T-helper 22 cell (primary cell): ENCODE measurements around the gene ACBD7.

Experiments used
- DNase-seq: peaks from one replicate; pipeline ENCODE4 v3.0.0-alpha.2; 2020; ENCODE audit warnings: low read depth

Gene ACBD7

DNA sequence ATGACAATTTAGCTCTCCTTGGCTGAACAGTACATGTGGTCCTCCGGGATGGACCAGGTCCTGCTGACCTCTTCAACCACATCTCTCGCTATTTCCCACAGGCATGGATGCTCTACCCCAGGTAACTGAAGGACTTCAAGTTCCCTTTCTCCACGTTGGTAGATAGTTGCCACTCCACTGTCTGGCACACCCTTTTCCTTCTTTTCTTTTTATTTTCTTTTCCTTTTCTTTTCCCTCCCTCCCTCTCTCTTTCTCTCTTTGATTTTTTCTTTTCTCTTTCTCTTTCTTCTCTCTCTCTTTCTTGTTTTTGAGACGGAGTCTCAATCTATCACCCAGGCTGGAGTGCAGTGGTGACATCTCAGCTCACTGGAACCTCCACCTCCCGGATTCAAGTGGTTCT, 2.8 kb upstream of the ACBD7 start:
- no peak for DNase-seq

GRCh38 chr10:15084502-15084922, 4.1 kb downstream of the ACBD7 start:
- DNase-seq: peak; percentile 5

DNA sequence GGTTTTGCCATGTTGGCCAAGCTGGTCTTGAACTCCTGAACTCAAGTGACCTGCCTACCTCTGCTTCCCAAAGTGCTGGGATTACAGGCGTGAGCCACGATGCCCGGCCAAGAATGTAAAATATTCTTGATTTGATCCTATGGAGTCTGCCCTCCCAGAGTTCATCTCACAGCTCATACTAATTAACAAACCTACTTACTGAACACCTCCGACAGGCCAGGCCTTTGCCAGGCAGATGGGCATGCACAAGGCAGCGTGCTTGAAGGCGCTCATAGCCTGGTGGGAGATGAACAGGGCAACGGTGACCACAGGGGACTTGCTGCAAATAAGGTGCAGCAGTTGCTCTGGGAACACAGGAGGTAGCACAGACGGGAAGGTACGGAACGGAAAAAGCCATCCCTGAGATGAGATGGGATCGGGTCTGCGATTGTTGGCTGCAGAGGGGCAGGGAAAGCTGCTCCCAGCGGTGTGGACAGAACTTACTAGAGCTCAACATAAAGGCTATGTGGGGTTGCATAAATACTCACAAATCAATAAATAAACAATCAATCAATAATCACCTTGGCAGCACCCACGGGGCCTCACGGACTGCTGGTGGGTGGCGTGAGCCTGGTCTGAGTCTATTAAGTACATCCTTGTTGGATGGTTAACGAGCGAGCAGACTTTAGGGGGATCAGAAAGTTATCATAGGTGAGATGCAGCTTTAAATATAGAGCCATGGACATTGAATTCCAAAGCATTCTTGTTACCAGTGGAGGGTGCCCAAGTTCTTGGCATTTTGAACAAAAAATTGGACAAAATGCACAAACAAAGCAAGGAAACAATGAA, 4.7 kb downstream of the ACBD7 start:
- DNase-seq: no peak

DNA sequence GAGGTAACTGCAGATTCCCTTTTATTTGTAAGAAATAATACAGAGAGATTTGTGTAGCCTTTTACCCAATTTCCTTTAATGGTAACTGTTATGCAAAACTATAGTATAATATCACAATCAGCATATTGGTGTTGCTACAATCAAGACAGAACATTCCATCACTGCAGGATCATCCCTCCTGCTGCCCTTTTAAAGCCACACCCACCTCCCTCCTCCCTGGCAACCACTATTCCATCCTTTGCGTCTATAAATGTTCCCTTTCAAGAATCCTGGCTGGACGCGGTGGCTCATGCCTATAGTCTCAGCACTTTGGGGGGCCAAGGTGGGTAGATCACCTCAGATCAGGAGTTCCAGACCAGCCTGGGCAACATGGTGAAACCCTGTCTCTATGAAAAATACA, 13.2 kb downstream of the ACBD7 start:
- no peak for DNase-seq

DNA sequence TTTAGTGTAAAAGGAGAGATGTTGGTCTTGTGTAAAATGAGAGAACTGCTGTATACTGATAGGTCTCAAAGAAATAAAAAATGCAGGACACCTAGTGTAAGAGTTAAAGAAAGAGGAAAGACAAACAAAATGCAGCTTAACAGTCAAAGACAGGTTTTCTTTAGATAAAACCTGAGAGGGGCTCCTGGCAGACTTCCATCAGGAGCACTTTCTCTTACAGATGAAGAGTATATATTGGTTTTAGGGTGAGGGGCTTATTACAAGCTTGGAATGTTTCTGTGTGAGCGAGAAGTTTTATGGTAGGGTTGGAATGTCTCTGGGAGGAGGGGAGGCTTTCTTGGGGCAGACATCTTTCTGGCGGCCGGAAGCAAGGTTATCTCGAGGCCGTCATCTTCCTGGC, 16.2 kb downstream of the ACBD7 start:
- no peak for DNase-seq

DNA sequence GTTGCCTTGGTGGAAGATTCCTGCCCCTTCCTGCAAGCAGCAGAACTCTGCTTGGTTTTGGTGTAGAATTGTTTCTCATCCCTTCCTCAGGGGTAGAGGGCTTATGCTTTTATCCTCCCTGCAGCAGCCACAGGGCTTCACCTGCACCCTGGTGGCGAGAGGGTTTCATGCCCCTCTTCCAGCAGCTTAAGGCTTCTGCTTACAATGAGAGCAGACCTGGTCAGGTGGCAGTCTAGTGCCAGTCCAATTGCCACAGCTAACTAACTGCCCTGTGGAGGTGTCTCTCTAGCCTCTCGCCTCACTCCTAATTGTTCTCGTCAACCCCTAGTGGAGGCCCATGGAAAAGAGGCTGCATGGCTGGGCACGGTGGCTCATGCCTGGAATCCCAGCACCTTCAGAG, 19.3 kb downstream of the ACBD7 start:
- no peak for DNase-seq

GRCh38 chr10:15068802-15069201, 19.8 kb downstream of the ACBD7 start:
- DNase-seq: no peak

DNA sequence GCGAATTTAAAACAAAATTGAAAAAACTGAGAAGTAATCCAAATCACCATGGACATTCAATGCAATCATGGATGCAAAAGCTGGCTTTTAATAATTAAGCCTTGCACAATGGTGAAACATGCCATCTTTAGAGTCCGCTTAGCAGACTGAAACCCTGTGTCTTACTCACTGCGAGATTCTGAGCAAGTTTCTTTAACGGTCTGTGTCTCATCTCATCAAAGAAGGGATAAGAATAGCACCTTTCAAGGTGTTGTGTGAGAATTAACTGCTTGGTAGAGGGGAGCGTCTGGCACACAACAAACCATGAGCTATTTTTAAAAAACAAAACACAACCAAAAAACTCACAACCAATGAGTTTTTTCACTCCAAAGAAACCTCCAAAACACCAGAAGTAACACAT, 21.4 kb downstream of the ACBD7 start:
- DNase-seq: no peak

- DNase-seq: no peak
Measured at GRCh38 chr10:15060638-15061037, 27.9 kb downstream of the ACBD7 start.

- DNase-seq: no peak
Measured at GRCh38 chr10:15059914-15060313, 28.7 kb downstream of the ACBD7 start.

- no peak for DNase-seq
Measured at GRCh38 chr10:15058689-15059088, 29.9 kb downstream of the ACBD7 start.

DNA sequence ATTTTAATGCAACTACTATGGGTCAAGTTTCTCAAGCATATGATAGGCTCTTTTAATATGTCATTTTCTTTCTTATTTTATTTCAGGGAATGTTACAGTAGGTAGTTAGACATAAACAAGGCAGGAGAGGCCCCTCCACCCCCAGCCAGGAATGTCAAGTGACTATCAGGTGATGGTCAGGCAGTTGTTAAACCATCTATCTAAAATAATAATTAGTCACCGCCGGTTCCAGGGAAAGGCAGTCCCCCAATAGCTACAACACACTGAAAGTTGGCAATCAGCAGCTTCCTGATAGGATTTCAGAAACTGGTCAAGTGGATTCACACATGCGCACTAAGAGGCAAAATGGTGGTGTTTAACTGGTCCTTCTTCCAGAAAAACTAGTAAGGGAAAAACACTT, 35.5 kb downstream of the ACBD7 start:
- DNase-seq: no peak

DNA sequence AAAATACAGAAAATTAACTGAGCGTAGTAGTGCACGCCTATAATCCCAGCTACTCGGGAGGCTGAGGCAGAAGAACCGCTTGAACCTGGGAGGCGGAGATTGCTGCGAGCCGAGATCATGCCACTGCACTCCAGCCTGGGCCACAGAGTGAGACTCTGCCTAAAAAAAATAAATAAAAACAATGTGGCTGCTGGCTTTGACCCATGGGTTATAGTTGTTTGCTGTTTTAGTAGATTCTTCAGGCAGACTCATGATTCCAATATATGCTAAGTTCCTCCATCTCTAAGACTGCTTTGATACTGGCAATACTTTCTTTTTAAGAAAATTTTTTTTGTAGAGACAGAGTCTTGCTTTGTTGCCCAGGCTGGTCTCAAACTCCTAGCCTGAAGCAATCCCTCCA, 36.5 kb downstream of the ACBD7 start:
- no peak for DNase-seq

DNA sequence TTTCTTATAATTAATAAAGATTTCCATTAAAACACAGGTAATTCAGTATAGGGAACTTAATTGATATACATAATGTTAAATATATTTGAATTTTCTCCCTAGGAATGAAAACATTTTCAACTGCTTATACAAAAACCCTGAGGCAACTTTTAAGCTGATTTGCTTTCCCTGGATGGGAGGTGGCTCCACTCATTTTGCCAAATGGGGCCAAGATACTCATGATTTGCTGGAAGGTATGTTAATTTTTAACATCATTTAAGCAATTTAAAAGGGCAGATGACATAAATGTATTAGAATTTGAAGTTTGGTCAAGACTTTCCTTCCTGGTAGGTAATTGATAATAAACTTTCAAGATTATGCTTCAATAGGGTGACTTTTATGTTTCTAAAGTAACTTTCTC, 39.0 kb downstream of the ACBD7 start:
- no peak for DNase-seq

GRCh38 chr10:15046626-15047025, 42.0 kb downstream of the ACBD7 start:
- no peak for DNase-seq

GRCh38 chr10:15045380-15045779, 43.2 kb downstream of the ACBD7 start:
- no peak for DNase-seq

DNA sequence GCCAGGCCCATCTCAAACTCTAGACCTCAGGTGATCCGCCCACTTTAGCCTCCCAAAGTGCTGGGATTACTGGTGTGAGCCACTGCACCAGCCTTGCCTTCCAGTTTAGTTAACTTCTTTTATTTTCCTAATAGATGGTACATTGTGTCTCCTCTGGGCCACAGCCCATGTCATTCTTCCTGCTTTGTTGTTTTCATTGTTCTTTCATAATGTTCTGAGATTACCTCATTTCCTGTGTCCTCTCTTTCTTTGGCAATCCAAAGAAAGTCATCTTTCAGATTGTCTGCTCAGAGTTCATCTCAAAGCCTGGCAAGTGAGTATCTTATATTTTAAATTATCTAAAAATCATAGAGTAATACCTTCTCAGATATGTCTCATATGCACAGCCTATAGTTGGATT, 44.9 kb downstream of the ACBD7 start, which contains the start of gene OLAH:
Gene OLAH (plus strand): TSS at position 270 of the 400 bp plus-strand sequence. CDS start 3,346 bp downstream, outside the sequence.
- no peak for DNase-seq

DNA sequence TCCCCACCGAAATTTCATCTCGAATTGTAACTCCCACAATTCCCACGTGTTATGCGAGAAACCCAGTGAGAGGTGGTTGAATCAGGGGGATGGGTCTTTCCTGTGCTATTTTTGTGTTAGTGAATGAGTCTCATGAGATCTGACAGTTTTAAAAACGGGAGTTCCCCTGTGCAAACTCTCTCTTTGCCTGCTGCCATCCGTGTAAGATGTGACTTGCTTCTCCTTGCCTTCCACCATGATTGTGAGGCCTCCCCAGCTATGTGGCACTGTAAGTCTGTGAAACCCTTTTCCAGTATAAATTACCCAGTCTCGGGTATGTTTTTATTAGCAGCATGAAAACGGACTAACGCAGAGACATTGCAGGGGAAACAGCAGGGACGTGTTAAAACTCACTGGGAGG, 50.2 kb downstream of the ACBD7 start:
- no peak for DNase-seq

- no peak for DNase-seq
Measured at GRCh38 chr10:15037691-15038090, 50.9 kb downstream of the ACBD7 start.

DNA sequence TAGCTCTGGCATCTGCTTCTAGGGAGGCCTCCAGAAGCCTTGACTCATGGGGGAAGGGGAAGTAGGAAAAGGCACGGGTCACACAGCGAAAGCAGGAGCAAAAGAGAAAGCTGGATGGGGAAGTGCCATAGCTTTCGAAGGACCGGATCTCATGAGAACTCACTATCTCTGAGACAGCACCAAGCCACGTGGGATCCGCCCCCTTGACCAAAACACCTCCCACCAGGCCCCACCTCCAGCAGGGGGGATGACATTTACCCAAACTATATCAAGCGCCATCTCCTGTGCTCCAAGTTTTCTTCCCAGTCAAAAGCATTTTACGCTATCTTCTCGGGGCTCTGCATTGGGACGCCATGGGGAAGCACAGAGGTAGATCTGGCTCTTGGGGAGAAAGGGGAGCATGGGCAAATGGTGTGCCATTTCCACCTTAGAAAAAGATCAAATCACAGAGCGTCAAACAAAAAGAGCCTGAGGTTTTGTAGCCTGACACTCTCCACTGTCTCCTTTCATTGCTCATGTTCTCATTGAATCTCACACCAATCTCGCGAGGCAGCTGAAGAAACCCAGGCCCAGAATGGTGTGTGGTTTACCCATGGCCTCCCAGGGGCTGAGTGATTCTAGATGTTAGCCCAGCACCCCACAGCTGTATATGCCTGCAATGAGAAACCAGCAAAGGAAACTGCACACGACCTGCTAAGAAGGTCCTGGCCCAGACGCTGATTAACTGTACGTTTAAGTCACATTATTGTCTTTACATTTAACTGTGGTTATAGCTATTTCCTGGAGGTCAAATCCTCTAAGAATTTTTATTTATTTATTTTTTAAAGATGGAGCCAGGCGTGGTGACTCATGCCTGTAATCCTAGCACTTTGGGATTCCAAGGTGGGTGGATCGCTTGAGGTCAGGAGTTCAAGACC, 52.9 kb downstream of the ACBD7 start:
- DNase-seq: no peak

GRCh38 chr10:15027741-15028140, 60.8 kb downstream of the ACBD7 start:
- no peak for DNase-seq
